Measurements from ENCODE around the gene RTKN. TPM values are rescaled to one million over a fixed set of nuclear protein-coding genes. Genes with fewer than 3 reads are reported as not detected.

The RTKN gene
- total RNA-seq (10 to 100 TPM; 27.8 to 98.0 TPM), polyA plus RNA-seq (10 to 100 TPM; 54.4 to 91.7 TPM)

GRCh38 chr2:74441690-74442482 is at the start of gene RTKN:
Gene RTKN (minus strand): TSS chr2:74441937. CDS start chr2:74441816, 121 bp downstream.
- Histone ChIP-seq H3K9me3 (ENCODE audit: control insufficient read depth in 4 of 4, low read length in 3 of 4) (no peaks in the 10 kb centered on the region), H3K4me3 (ENCODE audit: low read depth in 1 of 3, low read length in 3 of 3) (peak within 1 kb of the TSS; percentile 79 to 88 (median 80)), H3K9ac (ENCODE audit: low read depth in 1 of 2, low read length in 2 of 2) (peak within 1 kb of the TSS; percentile 57 to 71), H3K4me1 (ENCODE audit: control insufficient read depth in 4 of 4, insufficient read depth in 4 of 4, low read length in 3 of 4) (peaks cover 22 to 64% (median 55%) of the 10 kb centered on the region in 4 donors), H3K27me3 (ENCODE audit: control insufficient read depth in 4 of 4, insufficient read depth in 4 of 4, low read length in 3 of 4) (no peaks in the 10 kb centered on the region), H3K36me3 (ENCODE audit: control insufficient read depth in 4 of 4, insufficient read depth in 3 of 4, low read depth in 1 of 4, low read length in 3 of 4) (no peaks in the 10 kb centered on the region), H3K27ac (ENCODE audit: low read depth in 1 of 2, low read length in 2 of 2) (peak within 1 kb of the TSS; percentile 92 to 95)
- DNase-seq (ENCODE audit: low spot score): peak; percentile 62
- WGBS: 11% methylated on average over 75 of the region's 75 CpGs
- TF ChIP-seq SP1 (IDR thresholded peaks at IDR 0.05): peak; percentile 80
- no peak for TF ChIP-seq NR2F2 (IDR thresholded peaks at IDR 0.05)
- TF ChIP-seq FOXA2 (IDR thresholded peaks at IDR 0.05): no peak
- peak; percentile 91 for TF ChIP-seq TAF1 (conservative IDR thresholded peaks at IDR 0.05)
- TF ChIP-seq RAD21 (IDR thresholded peaks at IDR 0.05): peak in 1 of 2 donors; percentile 44
- no peak for TF ChIP-seq HNF4G (IDR thresholded peaks at IDR 0.05)
- TF ChIP-seq GABPA (IDR thresholded peaks at IDR 0.05 in 1 of 2, conservative IDR thresholded peaks at IDR 0.05 in 1 of 2): peak in 1 of 2 donors; percentile 6
- peak; percentile 46 to 58 for TF ChIP-seq RXRA (IDR thresholded peaks at IDR 0.05)
- TF ChIP-seq EGR1 (IDR thresholded peaks at IDR 0.05; ENCODE audit: low read depth in 2 of 2): peak; percentile 53 to 72
- no peak for TF ChIP-seq MAX (IDR thresholded peaks at IDR 0.05)
- TF ChIP-seq YY1 (IDR thresholded peaks at IDR 0.05): peak; percentile 58
- TF ChIP-seq REST (IDR thresholded peaks at IDR 0.05): peak; percentile 80
- TF ChIP-seq ZBTB33 (IDR thresholded peaks at IDR 0.05): no peak
- peak; percentile 19 for TF ChIP-seq CTCF (IDR thresholded peaks at IDR 0.05; ENCODE audit: low read depth, low read length, missing input control)
- peak in 1 of 2 donors; percentile 45 for TF ChIP-seq HNF4A (conservative IDR thresholded peaks at IDR 0.05)
- peak in 1 of 2 donors; percentile 39 for TF ChIP-seq JUND (IDR thresholded peaks at IDR 0.05)
- TF ChIP-seq ATF3 (IDR thresholded peaks at IDR 0.05): no peak
- no peak for TF ChIP-seq FOXA1 (IDR thresholded peaks at IDR 0.05)

Measured in liver (tissue), 9 donors.